CD4-positive, alpha-beta T cell treated with Interleukin-6 at 100 ng/mL for 8 hours (primary cell): ENCODE data around the gene C22orf31.

Source experiments
- DNase-seq: peaks from one replicate; pipeline ENCODE4 v3.0.0-alpha.2; 2020; ENCODE audit warnings: mixed read lengths, low spot score

Gene C22orf31

GRCh38 chr22:29081517-29082236 is 20.0 kb upstream of the C22orf31 start:
- DNase-seq = no peak

- DNase-seq = no peak
Measured at GRCh38 chr22:29080106-29080975, 18.7 kb upstream of the C22orf31 start.

- no peak for DNase-seq
Measured at GRCh38 chr22:29079218-29079901, 17.7 kb upstream of the C22orf31 start.

- DNase-seq = no peak
Measured at GRCh38 chr22:29078869-29079207, 17.2 kb upstream of the C22orf31 start.

GRCh38 chr22:29078036-29078868 is 16.6 kb upstream of the C22orf31 start:
- no peak for DNase-seq

- DNase-seq = no peak
Measured at GRCh38 chr22:29074276-29074772, 12.7 kb upstream of the C22orf31 start.

GRCh38 chr22:29073618-29074275 is 12.1 kb upstream of the C22orf31 start:
- DNase-seq = no peak

- no peak for DNase-seq
Measured at GRCh38 chr22:29072979-29073617, 11.5 kb upstream of the C22orf31 start, which contains the start of gene KREMEN1. KREMEN1 (plus strand) TSS chr22:29073035; CDS start chr22:29073131, 96 bp downstream.

GRCh38 chr22:29072193-29072978 is 10.8 kb upstream of the C22orf31 start:
- DNase-seq = peak; percentile 84

- DNase-seq = no peak
Measured at GRCh38 chr22:29071261-29072045, 9.8 kb upstream of the C22orf31 start.

- DNase-seq = no peak
Measured at GRCh38 chr22:29070490-29070889, 8.9 kb upstream of the C22orf31 start.

- DNase-seq = no peak
Measured at GRCh38 chr22:29069463-29069862, 7.8 kb upstream of the C22orf31 start.

GRCh38 chr22:29065468-29066190 is 4.0 kb upstream of the C22orf31 start:
- DNase-seq = no peak

GRCh38 chr22:29062286-29062821 is 723 bp upstream of the C22orf31 start:
- no peak for DNase-seq

GRCh38 chr22:29060931-29061330 is 700 bp downstream of the C22orf31 start:
- DNase-seq = no peak

- no peak for DNase-seq
Measured at GRCh38 chr22:29060251-29060869, 1.3 kb downstream of the C22orf31 start.

GRCh38 chr22:29056472-29056871 is 5.2 kb downstream of the C22orf31 start:
- DNase-seq = no peak
